Left ventricle myocardium inferior (tissue), 1 donor: ENCODE measurements around the gene MYMK. TPM values are rescaled to one million over a fixed set of nuclear protein-coding genes. Genes with fewer than 3 reads are reported as not detected.

Experiments used
- DNase-seq: peaks from one replicate; pipeline ENCODE4 v3.0.0-alpha.2; 2020
- H3K27ac ChIP-seq: fragments of 200-600 bp; replicated peaks from 2 replicates; pipeline ENCODE4 v1.8.0; 2021
- H3K27me3 ChIP-seq: fragments of 200-600 bp; 2 replicates; pipeline ENCODE4 v1.8.0; 2021; ENCODE audit warnings: low read depth
- H3K36me3 ChIP-seq: fragments of 200-600 bp; 2 replicates; pipeline ENCODE4 v1.8.0; 2021
- H3K4me1 ChIP-seq: fragments of 200-600 bp; 2 replicates; pipeline ENCODE4 v1.8.0; 2021
- H3K4me3 ChIP-seq: fragments of 200-600 bp; 2 replicates; pipeline ENCODE4 v1.8.0; 2021; ENCODE audit warnings: mild to moderate bottlenecking, moderate library complexity
- H3K9me3 ChIP-seq: fragments of 200-600 bp; replicated peaks from 2 replicates; pipeline ENCODE4 v1.8.0; 2021
- intact Hi-C: fragments of 100-400 bp; cut with micrococcal nuclease; formaldehyde crosslinking; loops from one replicate; pipeline ENCODE4 v1.11.0; 2022
- total RNA-seq: library from RNA; stranded (reverse); fragmentation: NEBNext Ultra II Directional; extraction: Animal tissue kit (Norgen Biotek cat#: 25700); gene quantifications from one replicate; pipeline ENCODE4 v1.2.1, GENCODE V29; 2021
- TF ChIP-seq, protein P1 (sequence below): fragments of 200-600 bp; IDR thresholded peaks from 2 replicates; pipeline ENCODE4 v1.8.0; 2021; ENCODE audit warnings: antibody characterized with exemption, mild to moderate bottlenecking, borderline replicate concordance
- donor health status: DM: no; HTN: yes; CAD: no; lungs with severe emphysema.

The MYMK gene
- total RNA-seq, 1 donor from 2014 or later: not detected

- no peaks in the 10 kb centered on the region for H3K27me3 ChIP-seq
- no peaks in the 10 kb centered on the region for H3K9me3 ChIP-seq
- TF ChIP-seq, protein P1, sequence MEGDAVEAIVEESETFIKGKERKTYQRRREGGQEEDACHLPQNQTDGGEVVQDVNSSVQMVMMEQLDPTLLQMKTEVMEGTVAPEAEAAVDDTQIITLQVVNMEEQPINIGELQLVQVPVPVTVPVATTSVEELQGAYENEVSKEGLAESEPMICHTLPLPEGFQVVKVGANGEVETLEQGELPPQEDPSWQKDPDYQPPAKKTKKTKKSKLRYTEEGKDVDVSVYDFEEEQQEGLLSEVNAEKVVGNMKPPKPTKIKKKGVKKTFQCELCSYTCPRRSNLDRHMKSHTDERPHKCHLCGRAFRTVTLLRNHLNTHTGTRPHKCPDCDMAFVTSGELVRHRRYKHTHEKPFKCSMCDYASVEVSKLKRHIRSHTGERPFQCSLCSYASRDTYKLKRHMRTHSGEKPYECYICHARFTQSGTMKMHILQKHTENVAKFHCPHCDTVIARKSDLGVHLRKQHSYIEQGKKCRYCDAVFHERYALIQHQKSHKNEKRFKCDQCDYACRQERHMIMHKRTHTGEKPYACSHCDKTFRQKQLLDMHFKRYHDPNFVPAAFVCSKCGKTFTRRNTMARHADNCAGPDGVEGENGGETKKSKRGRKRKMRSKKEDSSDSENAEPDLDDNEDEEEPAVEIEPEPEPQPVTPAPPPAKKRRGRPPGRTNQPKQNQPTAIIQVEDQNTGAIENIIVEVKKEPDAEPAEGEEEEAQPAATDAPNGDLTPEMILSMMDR: no peak
- H3K36me3 ChIP-seq: peaks cover 14% of the 10 kb centered on the region
- DNase-seq: peak; percentile 43
- H3K4me1 ChIP-seq: peaks cover 21% of the 10 kb centered on the region
- peak overlapping the region; percentile 78 for H3K4me3 ChIP-seq
- intact Hi-C loops: no loop called here
- peak overlapping the region; percentile 86 for H3K27ac ChIP-seq
Observed at GRCh38 chr9:133477992-133478850, 46.5 kb downstream of the MYMK start.

DNA sequence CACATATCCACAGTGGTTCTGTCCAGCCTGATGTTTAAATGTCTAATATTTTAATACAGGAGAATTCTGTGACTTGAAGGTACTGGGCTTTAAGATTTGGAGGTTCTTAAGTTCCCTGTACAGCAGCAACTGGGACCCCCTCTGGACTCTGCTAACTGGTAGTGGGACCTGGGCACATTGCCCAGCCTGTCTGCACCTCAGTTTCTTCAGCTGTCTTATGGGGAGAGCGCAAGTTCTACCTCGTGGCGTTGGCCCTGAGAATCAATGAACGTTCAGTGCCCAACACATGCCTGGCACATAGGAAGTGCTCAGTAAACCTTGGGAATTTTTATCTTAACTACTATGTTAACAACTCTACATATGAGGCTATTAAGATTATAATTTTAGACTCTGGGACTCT, 47.3 kb downstream of the MYMK start:
- Histone ChIP-seq H3K27ac (no peak overlapping the region), H3K4me1 (peaks cover 21% of the 10 kb centered on the region), H3K36me3 (peaks cover 14% of the 10 kb centered on the region), H3K27me3 (no peaks in the 10 kb centered on the region), H3K9me3 (no peaks in the 10 kb centered on the region), H3K4me3 (no peak overlapping the region)
- TF ChIP-seq, protein P1: no peak
- no peak for DNase-seq
- intact Hi-C loops: no loop called here

DNA sequence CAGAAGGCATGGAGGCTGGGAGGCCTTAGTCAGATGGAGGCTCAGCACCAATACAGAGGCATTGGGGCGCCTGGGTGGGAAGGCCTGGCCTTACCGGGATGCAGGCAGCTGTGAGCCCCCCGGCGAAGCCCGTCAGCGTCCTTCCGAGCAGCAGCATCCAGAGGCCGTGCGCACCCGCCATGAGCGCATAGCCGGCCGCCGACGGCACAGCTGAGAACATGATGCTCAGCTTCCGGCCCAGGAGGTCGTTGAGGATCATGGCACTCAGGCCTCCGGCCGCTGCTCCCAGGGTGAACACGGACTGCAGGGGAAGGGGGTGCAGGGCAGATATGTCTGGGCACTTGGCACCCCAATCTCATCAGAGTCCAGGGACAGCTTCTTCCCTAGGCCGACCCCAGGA, 47.8 kb downstream of the MYMK start:
- Histone ChIP-seq H3K27ac (no peak overlapping the region), H3K4me3 (no peak overlapping the region), H3K4me1 (peaks cover 21% of the 10 kb centered on the region), H3K27me3 (no peaks in the 10 kb centered on the region), H3K36me3 (peaks cover 14% of the 10 kb centered on the region), H3K9me3 (no peaks in the 10 kb centered on the region)
- TF ChIP-seq, protein P1: no peak
- no peak for DNase-seq
- intact Hi-C loops: no loop called here

GRCh38 chr9:133476036-133476931, 48.5 kb downstream of the MYMK start:
- no peak for DNase-seq
- Histone ChIP-seq H3K27ac (no peak overlapping the region), H3K27me3 (no peaks in the 10 kb centered on the region), H3K36me3 (peaks cover 14% of the 10 kb centered on the region), H3K4me1 (peaks cover 21% of the 10 kb centered on the region), H3K4me3 (no peak overlapping the region), H3K9me3 (no peaks in the 10 kb centered on the region)
- intact Hi-C loops: no loop called here
- TF ChIP-seq, protein P1: no peak

GRCh38 chr9:133475292-133476012, 49.3 kb downstream of the MYMK start:
- DNase-seq: no peak
- intact Hi-C loops: no loop called here
- H3K36me3 ChIP-seq: peaks cover 14% of the 10 kb centered on the region

More at GRCh38 chr9:133475292-133476012, 49.3 kb downstream of the MYMK start:
- TF ChIP-seq, protein P1: no peak
- no peak overlapping the region for H3K4me3 ChIP-seq
- H3K27ac ChIP-seq: no peak overlapping the region
- H3K4me1 ChIP-seq: peaks cover 21% of the 10 kb centered on the region
- no peaks in the 10 kb centered on the region for H3K27me3 ChIP-seq
- no peaks in the 10 kb centered on the region for H3K9me3 ChIP-seq
